Hepatocyte (in vitro differentiated cells): ENCODE data around the gene SOX8. TPM values are rescaled to one million over a fixed set of nuclear protein-coding genes. Genes with fewer than 3 reads are reported as not detected.
A peak's percentile ranks its signal among the peaks of the same experiment; 100 is the strongest.
"Not testable (repeated sequence)": the region's sequence is repeated elsewhere in the genome, so short reads cannot be mapped to it uniquely, and the experiment has no call there.

Source experiments
- DNase-seq: peaks from one replicate; pipeline ENCODE4 v3.0.0-alpha.2; 2016; ENCODE audit warnings: low spot score
- H2AFZ ChIP-seq: fragments of 200-600 bp; sonication (generic); 2 replicates; pipeline ENCODE4 v1.6.0; 2016; ENCODE audit warnings: antibody characterized with exemption, mild to moderate bottlenecking
- H3K27ac ChIP-seq: fragments of 200-600 bp; sonication (generic); 2 replicates; pipeline ENCODE4 v1.5.1; 2016; ENCODE audit warnings: mild to moderate bottlenecking
- H3K27me3 ChIP-seq: fragments of 200-600 bp; sonication (generic); 2 replicates; pipeline ENCODE4 v1.6.1; 2016
- H3K36me3 ChIP-seq: fragments of 200-600 bp; sonication (generic); replicated peaks from 2 replicates; pipeline ENCODE4 v1.5.1; 2016; ENCODE audit warnings: low read depth; ENCODE audit not compliant: insufficient read depth
- H3K4me1 ChIP-seq: fragments of 200-600 bp; sonication (generic); 2 replicates; pipeline ENCODE4 v1.5.1; 2016; ENCODE audit warnings: mild to moderate bottlenecking, moderate library complexity; ENCODE audit not compliant: insufficient read depth
- H3K4me2 ChIP-seq: fragments of 200-600 bp; sonication (generic); 2 replicates; pipeline ENCODE4 v1.6.0; 2016
- H3K4me3 ChIP-seq: fragments of 200-600 bp; sonication (generic); 2 replicates; pipeline ENCODE4 v1.5.1; 2016; ENCODE audit warnings: mild to moderate bottlenecking
- H3K79me2 ChIP-seq: fragments of 200-600 bp; sonication (generic); 2 replicates; pipeline ENCODE4 v1.6.0; 2017; ENCODE audit warnings: mild to moderate bottlenecking
- H3K9me2 ChIP-seq: fragments of 200-600 bp; sonication (generic); replicated peaks from 2 replicates; pipeline ENCODE4 v1.6.0; 2017; ENCODE audit warnings: mild to moderate bottlenecking; ENCODE audit not compliant: insufficient read depth
- H3K9me3 ChIP-seq: fragments of 200-600 bp; sonication (generic); 2 replicates; pipeline ENCODE4 v1.5.1; 2016; ENCODE audit warnings: low read depth, mild to moderate bottlenecking
- H4K20me1 ChIP-seq: fragments of 200-600 bp; sonication (generic); 2 replicates; pipeline ENCODE4 v1.6.0; 2016; ENCODE audit warnings: mild to moderate bottlenecking; ENCODE audit not compliant: insufficient read depth, poor library complexity, severe bottlenecking
- EZH2 ChIP-seq: fragments of 200-600 bp; sonication (generic); IDR thresholded peaks from 2 replicates; pipeline ENCODE4 v1.6.1; 2016; ENCODE audit warnings: antibody characterized with exemption, mild to moderate bottlenecking, borderline replicate concordance
- EZH2phosphoT487 ChIP-seq: fragments of 200-600 bp; sonication (generic); IDR thresholded peaks from one replicate; pipeline ENCODE4 v1.6.1; 2018; ENCODE audit warnings: antibody characterized with exemption, mild to moderate bottlenecking, low read depth, moderate library complexity; ENCODE audit not compliant: unreplicated experiment, severe bottlenecking
- WGBS: methylation state at CpG from one replicate; pipeline ENCODE4 v1.1.6; 2016; ENCODE audit warnings: low lambda C conversion rate; ENCODE audit errors: missing lambda C conversion rate; 5-methylcytosine and 5-hydroxymethylcytosine counted together
- polyA plus RNA-seq: library from polyadenylated mRNA; unstranded; fragments of >200 nt; fragmentation: Nextera tagmentation; extraction: Ambion mirVana; gene quantifications from 2 replicates; pipeline ENCODE4 v1.2.1, GENCODE V29; 2016
- total RNA-seq: library from RNA; depleted of rRNA; stranded (reverse); fragments of >200 nt; gene quantifications from 2 replicates; pipeline ENCODE4 v1.2.3, GENCODE V29; 2014
- TF ChIP-seq, protein P1 (sequence below): fragments of 200-600 bp; sonication (generic); IDR thresholded peaks from 2 replicates; pipeline ENCODE4 v1.5.1; 2016; ENCODE audit warnings: antibody characterized with exemption, mild to moderate bottlenecking; ENCODE audit not compliant: poor library complexity

The SOX8 gene
- total and polyA plus RNA-seq, 2 experiments from 2014 or later: 3.8 to 4.7 TPM

DNA sequence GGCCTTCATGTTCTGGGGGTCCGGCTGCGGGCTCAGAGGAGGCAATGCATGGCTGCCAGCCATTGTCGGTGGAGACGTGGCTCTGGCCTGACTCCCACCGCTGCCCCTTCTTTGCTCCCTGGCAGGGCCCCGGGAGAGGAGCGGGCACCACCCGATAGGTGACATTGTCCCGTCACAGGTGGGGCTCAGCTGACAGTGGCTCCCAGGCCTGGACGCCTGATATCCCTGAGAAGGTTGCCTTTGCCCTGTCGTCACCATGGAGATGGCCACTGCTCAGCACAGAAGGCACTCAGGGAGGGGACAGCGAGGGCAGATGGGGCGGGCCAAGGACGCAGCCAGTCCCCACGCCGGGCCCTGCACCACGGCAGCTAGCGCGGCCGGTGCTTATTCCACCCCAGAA lies 42.6 kb downstream of the SOX8 start:
- TF ChIP-seq, protein P1, sequence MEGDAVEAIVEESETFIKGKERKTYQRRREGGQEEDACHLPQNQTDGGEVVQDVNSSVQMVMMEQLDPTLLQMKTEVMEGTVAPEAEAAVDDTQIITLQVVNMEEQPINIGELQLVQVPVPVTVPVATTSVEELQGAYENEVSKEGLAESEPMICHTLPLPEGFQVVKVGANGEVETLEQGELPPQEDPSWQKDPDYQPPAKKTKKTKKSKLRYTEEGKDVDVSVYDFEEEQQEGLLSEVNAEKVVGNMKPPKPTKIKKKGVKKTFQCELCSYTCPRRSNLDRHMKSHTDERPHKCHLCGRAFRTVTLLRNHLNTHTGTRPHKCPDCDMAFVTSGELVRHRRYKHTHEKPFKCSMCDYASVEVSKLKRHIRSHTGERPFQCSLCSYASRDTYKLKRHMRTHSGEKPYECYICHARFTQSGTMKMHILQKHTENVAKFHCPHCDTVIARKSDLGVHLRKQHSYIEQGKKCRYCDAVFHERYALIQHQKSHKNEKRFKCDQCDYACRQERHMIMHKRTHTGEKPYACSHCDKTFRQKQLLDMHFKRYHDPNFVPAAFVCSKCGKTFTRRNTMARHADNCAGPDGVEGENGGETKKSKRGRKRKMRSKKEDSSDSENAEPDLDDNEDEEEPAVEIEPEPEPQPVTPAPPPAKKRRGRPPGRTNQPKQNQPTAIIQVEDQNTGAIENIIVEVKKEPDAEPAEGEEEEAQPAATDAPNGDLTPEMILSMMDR: no peak
- TF ChIP-seq EZH2: no peak
- TF ChIP-seq EZH2phosphoT487: no peak
- 83% methylated on average over 20 of the region's 20 CpGs for WGBS
- peaks cover 13% of the 10 kb centered on the region for H3K4me1 ChIP-seq

DNA sequence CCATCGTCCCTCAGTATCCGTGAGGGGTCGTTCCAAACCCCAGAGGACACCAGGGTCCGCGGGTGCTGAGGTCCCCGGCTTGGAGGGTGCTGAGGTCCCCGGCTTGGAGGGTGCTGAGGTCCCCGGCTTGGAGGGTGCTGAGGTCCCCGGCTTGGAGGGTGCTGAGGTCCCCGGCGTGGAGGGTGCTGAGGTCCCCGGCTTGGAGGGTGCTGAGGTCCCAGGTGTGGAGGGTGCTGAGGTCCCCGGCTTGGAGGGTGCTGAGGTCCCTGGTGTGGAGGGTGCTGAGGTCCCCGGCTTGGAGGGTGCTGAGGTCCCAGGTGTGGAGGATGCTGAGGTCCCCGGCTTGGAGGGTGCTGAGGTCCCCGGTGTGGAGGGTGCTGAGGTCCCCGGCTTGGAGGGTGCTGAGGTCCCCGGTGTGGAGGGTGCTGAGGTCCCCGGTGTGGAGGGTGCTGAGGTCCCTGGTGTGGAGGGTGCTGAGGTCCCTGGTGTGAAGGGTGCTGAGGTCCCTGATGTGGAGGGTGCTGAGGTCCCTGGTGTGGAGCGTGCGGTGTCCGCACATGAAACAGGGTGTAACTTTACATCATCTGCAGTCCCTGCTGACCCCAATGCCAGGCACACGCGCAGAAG lies 43.7 kb downstream of the SOX8 start:
- WGBS: 75% methylated on average over 24 of the region's 24 CpGs

More for the DNA sequence above, 42.6 kb downstream of the SOX8 start:
- Histone ChIP-seq H3K27me3 (no peaks in the 10 kb centered on the region), H3K79me2 (no peaks in the 10 kb centered on the region), H3K27ac (no peak overlapping the region), H3K9me3 (no peaks in the 10 kb centered on the region), H3K4me3 (no peak overlapping the region), H4K20me1 (no peaks in the 10 kb centered on the region), H3K9me2 (no peaks in the 10 kb centered on the region), H3K4me2 (no peak overlapping the region), H3K36me3 (no peaks in the 10 kb centered on the region), H2AFZ (no peak overlapping the region)
- DNase-seq: no peak

DNA sequence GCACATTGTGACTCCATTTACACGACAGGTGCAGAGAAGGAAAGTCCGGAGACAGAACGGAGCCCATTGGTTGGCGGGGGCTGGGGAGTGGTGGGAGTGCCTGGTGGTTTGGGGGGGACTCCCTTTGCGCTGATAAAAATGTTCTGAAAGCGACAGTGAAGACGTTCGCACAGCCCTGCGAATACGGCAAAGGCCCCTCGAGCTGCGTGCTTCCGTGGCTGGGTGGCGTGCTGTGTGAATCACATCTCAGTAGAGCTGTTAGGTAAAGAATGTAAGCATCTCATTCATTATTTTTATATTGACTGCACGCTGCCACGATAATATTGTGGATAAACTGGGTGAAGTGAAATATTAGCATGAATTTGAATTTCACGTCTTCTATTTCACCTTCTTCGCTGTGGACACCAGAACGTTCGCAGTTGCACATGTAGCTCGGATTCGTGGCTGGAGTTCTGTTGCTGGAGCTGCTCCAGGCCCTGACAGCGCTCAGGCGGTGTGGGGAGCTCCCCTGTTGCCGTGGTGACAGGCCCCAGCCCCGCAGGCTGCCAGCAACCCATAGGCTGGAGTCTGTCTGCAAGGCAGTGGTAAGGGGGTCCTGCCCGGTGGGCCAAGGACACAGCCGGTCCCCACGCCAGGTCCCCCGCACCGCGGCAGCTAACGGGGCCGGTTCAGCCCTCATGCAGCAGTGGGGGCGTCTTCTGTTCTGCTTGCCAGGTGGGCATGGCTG lies 44.6 kb downstream of the SOX8 start:
- Histone ChIP-seq H4K20me1 (no peaks in the 10 kb centered on the region), H3K27ac (no peak overlapping the region), H3K4me1 (peaks cover 21% of the 10 kb centered on the region), H3K9me3 (no peaks in the 10 kb centered on the region), H2AFZ (no peak overlapping the region), H3K9me2 (no peaks in the 10 kb centered on the region), H3K27me3 (no peaks in the 10 kb centered on the region), H3K36me3 (no peaks in the 10 kb centered on the region), H3K4me3 (no peak overlapping the region), H3K4me2 (no peak overlapping the region), H3K79me2 (no peaks in the 10 kb centered on the region)
- 83% methylated on average over 35 of the region's 35 CpGs for WGBS
- DNase-seq: no peak
- TF ChIP-seq, protein P1: no peak
- no peak for TF ChIP-seq EZH2
- TF ChIP-seq EZH2phosphoT487: no peak

More for the DNA sequence above, 43.7 kb downstream of the SOX8 start:
- H3K36me3 ChIP-seq, H3K9me2 ChIP-seq, H3K27me3 ChIP-seq, H3K9me3 ChIP-seq, H2AFZ ChIP-seq, H3K27ac ChIP-seq, H3K4me3 ChIP-seq, H4K20me1 ChIP-seq, H3K79me2 ChIP-seq, H3K4me2 ChIP-seq: not testable (repeated sequence)
- peaks cover 14% of the 10 kb centered on the region for H3K4me1 ChIP-seq
- DNase-seq: peak; percentile 66

DNA sequence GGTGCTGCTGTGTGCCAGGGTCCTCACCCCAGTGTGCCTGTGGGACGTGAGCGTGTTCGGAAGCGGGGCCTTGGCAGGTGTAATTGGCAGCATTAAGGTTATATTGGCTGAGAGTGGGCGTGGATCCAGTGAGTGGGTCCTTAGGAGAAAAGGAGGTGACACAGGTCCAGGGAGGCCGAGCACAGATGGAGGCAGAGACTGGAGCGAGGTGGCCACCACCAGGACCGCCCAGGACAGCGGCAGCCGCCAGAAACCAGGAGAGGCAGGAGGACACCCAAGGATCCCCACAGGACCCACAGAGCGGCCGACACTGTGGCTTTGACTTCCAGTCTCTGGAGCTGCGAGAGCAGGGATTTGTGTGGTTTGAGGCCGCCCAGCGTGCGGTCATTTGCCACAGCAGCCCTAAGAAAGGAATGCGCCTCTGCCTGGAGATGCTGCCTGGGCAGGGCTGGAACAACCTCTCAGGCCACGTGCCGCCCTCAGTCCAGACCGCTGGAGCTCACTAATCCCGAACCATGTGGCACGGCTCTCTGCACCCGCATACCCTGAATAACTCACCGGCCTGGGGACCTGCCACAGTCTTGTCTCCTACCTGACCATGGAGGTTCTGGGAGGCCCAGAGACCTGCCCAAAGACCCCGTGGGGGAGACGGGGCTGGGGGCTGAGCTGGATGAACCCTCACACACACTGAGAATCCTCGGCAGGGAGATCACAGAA lies 45.4 kb downstream of the SOX8 start:
- H3K36me3 ChIP-seq: no peaks in the 10 kb centered on the region
- TF ChIP-seq, protein P1: no peak
- TF ChIP-seq EZH2phosphoT487 (no peak), EZH2 (no peak)
- WGBS: 91% methylated on average over 27 of the region's 27 CpGs
- H3K9me3 ChIP-seq: no peaks in the 10 kb centered on the region
- H3K4me2 ChIP-seq: no peak overlapping the region
- no peak overlapping the region for H3K27ac ChIP-seq
- H3K4me3 ChIP-seq: no peak overlapping the region
- no peaks in the 10 kb centered on the region for H3K27me3 ChIP-seq
- H3K4me1 ChIP-seq: peaks cover 20% of the 10 kb centered on the region
- no peak overlapping the region for H2AFZ ChIP-seq
- DNase-seq: no peak
- no peaks in the 10 kb centered on the region for H3K9me2 ChIP-seq
- no peaks in the 10 kb centered on the region for H4K20me1 ChIP-seq
- no peaks in the 10 kb centered on the region for H3K79me2 ChIP-seq
